Liver (tissue), 9 donors: ENCODE measurements around the gene NBAS. TPM values are rescaled to one million over a fixed set of nuclear protein-coding genes. Genes with fewer than 3 reads are reported as not detected.

Experiments
- DNase-seq: peaks from one replicate; pipeline ENCODE4 v3.0.0-alpha.2; 2017; ENCODE audit warnings: low spot score
- H3K27ac ChIP-seq, 2 donors: one replicate each; pipeline ENCODE4 v1.7.0; 2013; ENCODE audit warnings: inconsistent platforms in 2 of 2, low read length in 2 of 2, control low read depth in 1 of 2, low read depth in 1 of 2, mild to moderate bottlenecking in 1 of 2
- H3K27me3 ChIP-seq, 4 donors: one replicate each; pipeline versions ENCODE4 v1.6.1 to v1.7.0; 2013; ENCODE audit warnings: low read length in 3 of 4, inconsistent platforms in 1 of 4, mild to moderate bottlenecking in 1 of 4, moderate library complexity in 1 of 4; ENCODE audit not compliant: control insufficient read depth in 4 of 4, insufficient read depth in 4 of 4
- H3K36me3 ChIP-seq, 4 donors: one replicate each; pipeline versions ENCODE4 v1.6.1 to v1.7.0; 2013; ENCODE audit warnings: low read length in 3 of 4, mild to moderate bottlenecking in 3 of 4, low read depth in 1 of 4, moderate library complexity in 1 of 4; ENCODE audit not compliant: control insufficient read depth in 4 of 4, insufficient read depth in 3 of 4
- H3K4me1 ChIP-seq, 4 donors: one replicate each; pipeline versions ENCODE4 v1.6.1 to v1.7.0; 2013; ENCODE audit warnings: low read length in 3 of 4, mild to moderate bottlenecking in 3 of 4, moderate library complexity in 1 of 4; ENCODE audit not compliant: control insufficient read depth in 4 of 4, insufficient read depth in 4 of 4
- H3K4me3 ChIP-seq, 3 donors: one replicate each; pipeline versions ENCODE4 v1.6.1 to v1.7.0; 2013; ENCODE audit warnings: low read length in 3 of 3, control low read depth in 1 of 3, low read depth in 1 of 3, mild to moderate bottlenecking in 1 of 3
- H3K9ac ChIP-seq, 2 donors: one replicate each; pipeline ENCODE4 v1.7.0; 2013; ENCODE audit warnings: low read length in 2 of 2, mild to moderate bottlenecking in 2 of 2, moderate library complexity in 2 of 2, control low read depth in 1 of 2, low read depth in 1 of 2
- H3K9me3 ChIP-seq, 4 donors: one replicate each; pipeline versions ENCODE4 v1.6.1 to v1.7.0; 2013; ENCODE audit warnings: low read length in 3 of 4; ENCODE audit not compliant: control insufficient read depth in 4 of 4
- EGR1 ChIP-seq, 2 donors: IDR thresholded peaks; 2 replicates each; pipeline ENCODE4 v1.6.1; 2016 to 2018; ENCODE audit warnings: antibody characterized with exemption in 2 of 2, low read depth in 2 of 2
- FOXA1 ChIP-seq: IDR thresholded peaks from 2 replicates; pipeline ENCODE4 v1.6.1; 2016; ENCODE audit warnings: antibody characterized with exemption
- FOXA2 ChIP-seq: IDR thresholded peaks from 2 replicates; pipeline ENCODE4 v1.6.1; 2016; ENCODE audit warnings: antibody characterized with exemption
- HNF4A ChIP-seq, 2 donors: conservative IDR thresholded peaks; 2 replicates each; pipeline ENCODE4 v1.6.1; 2016; ENCODE audit warnings: antibody characterized with exemption in 2 of 2, mild to moderate bottlenecking in 2 of 2
- HNF4G ChIP-seq: IDR thresholded peaks from 2 replicates; pipeline ENCODE4 v1.6.1; 2016; ENCODE audit warnings: antibody characterized with exemption
- JUND ChIP-seq, 2 donors: IDR thresholded peaks; 2 replicates each; pipeline ENCODE4 v1.6.1; 2016; ENCODE audit warnings: antibody characterized with exemption in 2 of 2
- NR2F2 ChIP-seq: IDR thresholded peaks from 2 replicates; pipeline ENCODE4 v1.6.1; 2016; ENCODE audit warnings: antibody characterized with exemption
- RAD21 ChIP-seq, 2 donors: IDR thresholded peaks; 2 replicates each; pipeline ENCODE4 v1.6.1; 2016; ENCODE audit warnings: antibody characterized with exemption in 2 of 2, mild to moderate bottlenecking in 2 of 2
- RXRA ChIP-seq, 2 donors: IDR thresholded peaks; 2 replicates each; pipeline ENCODE4 v1.6.1; 2017 to 2018; ENCODE audit warnings: antibody characterized with exemption in 2 of 2, mild to moderate bottlenecking in 1 of 2
- SP1 ChIP-seq: IDR thresholded peaks from 2 replicates; pipeline ENCODE4 v1.6.1; 2018; ENCODE audit warnings: antibody characterized with exemption, mild to moderate bottlenecking
- TAF1 ChIP-seq: conservative IDR thresholded peaks from 2 replicates; pipeline ENCODE4 v1.6.1; 2016; ENCODE audit warnings: antibody characterized with exemption, mild to moderate bottlenecking
- YY1 ChIP-seq: IDR thresholded peaks from 2 replicates; pipeline ENCODE4 v1.6.1; 2016; ENCODE audit warnings: antibody characterized with exemption, mild to moderate bottlenecking
- WGBS: extraction: QIAGEN DNeasy Blood & Tissue Kit; methylation state at CpG from one replicate; pipeline ENCODE4 v1.1.7; 2013; 5-methylcytosine and 5-hydroxymethylcytosine counted together
- polyA plus RNA-seq, 2 donors: library from polyadenylated mRNA; stranded (reverse) in 1 of 2; unstranded in 1 of 2; fragments of 200-250 nt in 1 of 2; fragments of >200 nt in 1 of 2; fragmentation: Nextera tagmentation in 1 of 2; extraction: Ambion mirVana in 1 of 2; gene quantifications; one replicate each; pipeline versions ENCODE4 v1.2.1 to v1.2.3, GENCODE V29; 2013 to 2015
- total RNA-seq, 2 donors: library from RNA; depleted of rRNA; stranded (reverse); fragments of >200 nt; gene quantifications; one replicate each; pipeline ENCODE4 v1.2.3, GENCODE V29; 2014
- TF ChIP-seq, protein P1 (sequence below): IDR thresholded peaks from 2 replicates; pipeline ENCODE4 v1.6.1; 2016; ENCODE audit warnings: antibody characterized with exemption
- TF ChIP-seq, protein P2 (sequence below): fragments of 150-350 bp; IDR thresholded peaks from 2 replicates; pipeline ENCODE4 v1.5.1; 2017; ENCODE audit warnings: improper control_type of control experiment, low read depth, low read length; ENCODE audit not compliant: missing input control
- TF ChIP-seq, protein P3 (sequence below): IDR thresholded peaks from 2 replicates; pipeline ENCODE4 v1.6.1; 2016; ENCODE audit warnings: antibody characterized with exemption
- TF ChIP-seq, protein P4 (sequence below): IDR thresholded peaks from 2 replicates; pipeline ENCODE4 v1.6.1; 2016; ENCODE audit warnings: antibody characterized with exemption, mild to moderate bottlenecking
- donor health status: healthy.
- donor health status: healthy.
- donor health status: healthy.
- donor health status: healthy.
- donor health status: healthy.

Gene NBAS
- total and polyA plus RNA-seq, 4 donors: 10.5 to 40.0 (median 18.9) TPM

DNA sequence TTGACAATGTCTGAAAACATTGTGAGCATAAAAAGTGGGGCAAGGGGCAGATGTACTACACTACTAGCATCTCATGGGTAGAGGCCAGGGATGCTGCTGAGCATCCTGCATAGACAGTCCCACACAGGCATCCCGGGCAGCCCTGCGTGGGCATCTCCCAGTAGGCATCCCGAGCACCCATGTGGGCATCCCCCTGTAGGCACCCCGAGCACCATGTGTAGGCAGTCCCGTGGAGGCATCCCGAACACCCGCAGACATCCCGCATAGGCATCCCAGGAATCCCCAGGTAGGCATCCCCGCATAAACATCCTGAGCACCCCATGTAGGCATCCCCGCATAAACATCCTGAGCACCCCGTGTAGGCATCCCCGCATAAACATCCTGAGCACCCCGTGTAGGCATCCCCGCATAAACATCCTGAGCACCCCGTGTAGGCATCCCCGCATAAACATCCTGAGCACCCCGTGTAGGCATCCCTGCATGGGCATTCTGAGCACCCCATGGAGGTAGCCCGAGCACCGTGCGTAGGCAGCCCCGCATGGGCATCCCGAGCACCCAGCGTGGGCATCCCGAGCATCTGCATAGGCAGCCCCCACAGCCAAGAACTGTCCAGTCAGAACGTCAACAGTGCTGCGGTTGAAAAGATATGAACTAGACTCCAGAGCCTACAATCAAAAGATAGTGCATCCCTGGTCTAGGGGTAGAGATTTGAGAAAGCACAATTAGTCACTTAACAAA lies 273.5 kb downstream of the NBAS start:
- peaks cover 0 to 19% (median 4%) of the 10 kb centered on the region in 4 donors for H3K36me3 ChIP-seq
- no peaks in the 10 kb centered on the region for H3K27me3 ChIP-seq
- WGBS: 98% methylated on average over 26 of the region's 26 CpGs
- no peak overlapping the region for H3K9ac ChIP-seq
- TF ChIP-seq FOXA1 (no peak), RXRA (IDR thresholded peaks at IDR 0.05) (no peak), HNF4G (no peak), TAF1 (no peak), EGR1 (IDR thresholded peaks at IDR 0.05; ENCODE audit: low read depth in 2 of 2) (no peak), FOXA2 (no peak), HNF4A (conservative IDR thresholded peaks at IDR 0.05) (no peak), NR2F2 (no peak), YY1 (no peak), SP1 (no peak), JUND (IDR thresholded peaks at IDR 0.05) (no peak), RAD21 (IDR thresholded peaks at IDR 0.05) (no peak)
- TF ChIP-seq, protein P1, sequence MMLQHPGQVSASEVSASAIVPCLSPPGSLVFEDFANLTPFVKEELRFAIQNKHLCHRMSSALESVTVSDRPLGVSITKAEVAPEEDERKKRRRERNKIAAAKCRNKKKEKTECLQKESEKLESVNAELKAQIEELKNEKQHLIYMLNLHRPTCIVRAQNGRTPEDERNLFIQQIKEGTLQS: no peak
- TF ChIP-seq, protein P2, sequence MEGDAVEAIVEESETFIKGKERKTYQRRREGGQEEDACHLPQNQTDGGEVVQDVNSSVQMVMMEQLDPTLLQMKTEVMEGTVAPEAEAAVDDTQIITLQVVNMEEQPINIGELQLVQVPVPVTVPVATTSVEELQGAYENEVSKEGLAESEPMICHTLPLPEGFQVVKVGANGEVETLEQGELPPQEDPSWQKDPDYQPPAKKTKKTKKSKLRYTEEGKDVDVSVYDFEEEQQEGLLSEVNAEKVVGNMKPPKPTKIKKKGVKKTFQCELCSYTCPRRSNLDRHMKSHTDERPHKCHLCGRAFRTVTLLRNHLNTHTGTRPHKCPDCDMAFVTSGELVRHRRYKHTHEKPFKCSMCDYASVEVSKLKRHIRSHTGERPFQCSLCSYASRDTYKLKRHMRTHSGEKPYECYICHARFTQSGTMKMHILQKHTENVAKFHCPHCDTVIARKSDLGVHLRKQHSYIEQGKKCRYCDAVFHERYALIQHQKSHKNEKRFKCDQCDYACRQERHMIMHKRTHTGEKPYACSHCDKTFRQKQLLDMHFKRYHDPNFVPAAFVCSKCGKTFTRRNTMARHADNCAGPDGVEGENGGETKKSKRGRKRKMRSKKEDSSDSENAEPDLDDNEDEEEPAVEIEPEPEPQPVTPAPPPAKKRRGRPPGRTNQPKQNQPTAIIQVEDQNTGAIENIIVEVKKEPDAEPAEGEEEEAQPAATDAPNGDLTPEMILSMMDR: no peak
- TF ChIP-seq, protein P3, sequence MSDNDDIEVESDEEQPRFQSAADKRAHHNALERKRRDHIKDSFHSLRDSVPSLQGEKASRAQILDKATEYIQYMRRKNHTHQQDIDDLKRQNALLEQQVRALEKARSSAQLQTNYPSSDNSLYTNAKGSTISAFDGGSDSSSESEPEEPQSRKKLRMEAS: no peak
- TF ChIP-seq, protein P4, sequence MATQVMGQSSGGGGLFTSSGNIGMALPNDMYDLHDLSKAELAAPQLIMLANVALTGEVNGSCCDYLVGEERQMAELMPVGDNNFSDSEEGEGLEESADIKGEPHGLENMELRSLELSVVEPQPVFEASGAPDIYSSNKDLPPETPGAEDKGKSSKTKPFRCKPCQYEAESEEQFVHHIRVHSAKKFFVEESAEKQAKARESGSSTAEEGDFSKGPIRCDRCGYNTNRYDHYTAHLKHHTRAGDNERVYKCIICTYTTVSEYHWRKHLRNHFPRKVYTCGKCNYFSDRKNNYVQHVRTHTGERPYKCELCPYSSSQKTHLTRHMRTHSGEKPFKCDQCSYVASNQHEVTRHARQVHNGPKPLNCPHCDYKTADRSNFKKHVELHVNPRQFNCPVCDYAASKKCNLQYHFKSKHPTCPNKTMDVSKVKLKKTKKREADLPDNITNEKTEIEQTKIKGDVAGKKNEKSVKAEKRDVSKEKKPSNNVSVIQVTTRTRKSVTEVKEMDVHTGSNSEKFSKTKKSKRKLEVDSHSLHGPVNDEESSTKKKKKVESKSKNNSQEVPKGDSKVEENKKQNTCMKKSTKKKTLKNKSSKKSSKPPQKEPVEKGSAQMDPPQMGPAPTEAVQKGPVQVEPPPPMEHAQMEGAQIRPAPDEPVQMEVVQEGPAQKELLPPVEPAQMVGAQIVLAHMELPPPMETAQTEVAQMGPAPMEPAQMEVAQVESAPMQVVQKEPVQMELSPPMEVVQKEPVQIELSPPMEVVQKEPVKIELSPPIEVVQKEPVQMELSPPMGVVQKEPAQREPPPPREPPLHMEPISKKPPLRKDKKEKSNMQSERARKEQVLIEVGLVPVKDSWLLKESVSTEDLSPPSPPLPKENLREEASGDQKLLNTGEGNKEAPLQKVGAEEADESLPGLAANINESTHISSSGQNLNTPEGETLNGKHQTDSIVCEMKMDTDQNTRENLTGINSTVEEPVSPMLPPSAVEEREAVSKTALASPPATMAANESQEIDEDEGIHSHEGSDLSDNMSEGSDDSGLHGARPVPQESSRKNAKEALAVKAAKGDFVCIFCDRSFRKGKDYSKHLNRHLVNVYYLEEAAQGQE: no peak
- no peaks in the 10 kb centered on the region for H3K4me1 ChIP-seq
- no peak overlapping the region for H3K4me3 ChIP-seq
- DNase-seq: no peak
- no peak overlapping the region for H3K27ac ChIP-seq
- no peaks in the 10 kb centered on the region for H3K9me3 ChIP-seq

DNA sequence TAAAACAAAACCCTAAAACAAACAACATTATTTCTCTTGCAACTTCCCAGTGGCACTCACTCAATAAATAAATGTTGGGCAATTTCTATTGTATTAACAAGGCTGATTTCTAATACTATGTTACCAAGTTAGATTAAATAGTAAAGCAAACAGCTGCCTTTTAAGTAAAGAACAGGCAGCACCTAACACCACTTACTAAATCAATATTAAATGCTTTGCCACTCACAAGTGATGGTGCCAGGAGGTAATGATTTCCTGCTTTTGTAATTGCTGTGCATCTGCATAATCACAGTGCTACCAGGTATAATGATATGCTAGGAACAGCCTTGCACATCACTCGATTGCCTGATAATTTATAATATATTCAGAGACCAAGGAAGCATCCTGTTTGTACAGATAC lies 276.5 kb downstream of the NBAS start:
- Histone ChIP-seq H3K4me1 (no peaks in the 10 kb centered on the region), H3K36me3 (peaks cover 0 to 10% (median 0%) of the 10 kb centered on the region in 4 donors), H3K9ac (no peak overlapping the region), H3K4me3 (no peak overlapping the region), H3K27ac (no peak overlapping the region), H3K27me3 (no peaks in the 10 kb centered on the region), H3K9me3 (no peaks in the 10 kb centered on the region)
- DNase-seq: no peak
- 84% methylated on average over 1 of the region's 1 CpG for WGBS
- TF ChIP-seq FOXA2 (no peak), JUND (IDR thresholded peaks at IDR 0.05) (no peak), RXRA (IDR thresholded peaks at IDR 0.05) (no peak), FOXA1 (no peak)
